GM18873 (cell line): Measurements from ENCODE around the gene PTS.

ENCODE experiments used
- ATAC-seq: cut with Tn5 transposase; IDR thresholded peaks from one replicate; pipeline ENCODE4 v1.9.1; 2021; ENCODE audit warnings: mild to moderate bottlenecking, moderate library complexity, moderate number of reproducible peaks; ENCODE audit not compliant: unreplicated experiment, low FRiP score

PTS gene

DNA sequence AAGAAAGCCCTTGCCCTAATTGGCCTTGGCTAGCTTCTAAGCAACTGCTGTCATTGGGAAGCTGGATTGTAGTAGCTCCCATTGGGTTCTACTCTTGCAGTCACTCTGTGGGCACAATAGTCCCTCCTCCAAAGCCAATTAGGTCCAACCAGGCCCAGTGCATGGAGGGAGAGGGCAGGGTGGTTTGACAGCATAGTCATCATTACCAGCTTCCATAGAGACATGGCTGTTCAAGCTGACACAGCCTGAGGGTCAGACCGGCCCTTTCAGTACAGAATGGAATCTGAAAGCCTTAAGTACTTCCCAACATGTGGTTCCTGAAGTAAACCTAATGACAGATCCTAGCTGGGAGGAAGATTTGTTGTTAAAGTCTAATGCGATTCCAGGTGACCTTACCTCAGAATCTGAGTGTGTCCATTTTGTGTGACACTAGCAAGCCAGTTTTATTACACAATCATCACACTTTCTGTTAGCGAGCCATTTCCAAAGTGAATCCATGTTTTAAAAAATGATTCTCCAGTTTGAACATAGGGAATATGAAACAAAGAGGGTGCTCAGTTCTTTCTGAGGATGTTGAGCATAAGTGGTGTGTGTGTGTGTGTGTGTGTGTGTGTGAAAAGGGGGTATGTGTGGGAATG, 27.5 kb downstream of the PTS start:
- ATAC-seq: no peak

- ATAC-seq: no peak
These were observed 29.0 kb downstream of the PTS start for GRCh38 chr11:112255067-112255720.

- ATAC-seq: no peak
These were observed 34.3 kb downstream of the PTS start, which contains the start of gene PLET1 for GRCh38 chr11:112260490-112260889. Gene PLET1 (minus strand): TSS chr11:112260860. CDS start chr11:112260589, 271 bp downstream.

- no peak for ATAC-seq
These were observed 39.6 kb downstream of the PTS start for GRCh38 chr11:112265659-112266409.

DNA sequence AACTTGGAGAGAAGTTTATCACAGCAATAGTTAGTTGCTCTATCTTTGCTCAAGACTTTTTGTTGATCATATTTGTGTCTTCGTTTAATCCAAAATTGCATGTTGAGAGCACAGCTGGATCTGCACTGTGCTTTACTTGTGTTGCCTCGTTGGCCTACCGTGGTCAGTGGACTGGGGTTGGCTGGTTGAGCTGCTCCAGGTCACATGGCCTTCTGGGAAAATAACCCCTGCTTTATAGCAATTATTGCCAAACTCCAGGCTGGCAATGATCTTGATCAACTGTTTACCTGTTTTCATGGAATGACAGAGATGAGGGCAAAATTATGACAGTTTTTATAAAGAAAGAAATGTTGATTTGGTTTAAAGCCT, 40.2 kb downstream of the PTS start:
- no peak for ATAC-seq

DNA sequence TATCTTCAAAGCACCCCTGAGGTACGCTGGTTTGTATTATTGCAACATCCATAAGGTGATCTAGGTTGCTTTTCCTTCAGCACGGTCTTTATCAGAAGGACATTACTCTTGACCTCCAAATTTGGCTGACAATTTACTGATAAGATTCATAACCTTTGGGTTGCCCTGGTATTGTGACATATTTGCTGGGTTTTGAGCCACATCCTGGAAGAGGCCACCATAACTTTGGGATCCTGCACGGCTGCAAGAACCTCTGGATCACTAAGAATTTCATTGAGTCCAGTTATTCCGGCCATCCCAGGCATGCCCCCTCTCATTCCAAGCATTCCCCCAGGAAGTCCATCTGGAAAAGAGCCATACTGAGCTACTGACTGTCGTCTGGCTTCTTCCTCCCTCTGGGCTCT, 41.0 kb downstream of the PTS start:
- no peak for ATAC-seq

DNA sequence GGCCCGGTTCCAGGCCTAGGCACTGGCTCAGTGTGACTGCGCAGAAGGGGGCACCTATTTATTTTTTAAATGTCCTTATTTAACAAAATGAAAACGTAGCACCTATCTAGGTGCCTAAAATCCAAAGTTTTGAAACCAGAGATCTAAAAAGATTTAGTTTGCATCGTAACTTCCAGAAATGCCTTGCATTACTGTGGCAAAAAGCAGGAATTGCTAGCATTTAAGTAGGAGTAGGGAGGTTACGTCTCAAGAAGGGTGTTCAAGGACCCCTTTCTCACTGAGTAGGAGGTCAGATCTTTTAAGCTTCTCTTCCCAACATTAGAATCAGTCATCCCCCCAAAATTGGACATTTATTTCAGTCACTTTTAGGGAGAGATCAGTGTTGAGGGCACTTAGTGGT, 42.2 kb downstream of the PTS start:
- no peak for ATAC-seq

- ATAC-seq: no peak
These were observed 42.9 kb downstream of the PTS start for GRCh38 chr11:112269139-112269538.

- no peak for ATAC-seq
These were observed 44.4 kb downstream of the PTS start for GRCh38 chr11:112270551-112271180.

GRCh38 chr11:112271242-112271641, 45.0 kb downstream of the PTS start:
- ATAC-seq: no peak

DNA sequence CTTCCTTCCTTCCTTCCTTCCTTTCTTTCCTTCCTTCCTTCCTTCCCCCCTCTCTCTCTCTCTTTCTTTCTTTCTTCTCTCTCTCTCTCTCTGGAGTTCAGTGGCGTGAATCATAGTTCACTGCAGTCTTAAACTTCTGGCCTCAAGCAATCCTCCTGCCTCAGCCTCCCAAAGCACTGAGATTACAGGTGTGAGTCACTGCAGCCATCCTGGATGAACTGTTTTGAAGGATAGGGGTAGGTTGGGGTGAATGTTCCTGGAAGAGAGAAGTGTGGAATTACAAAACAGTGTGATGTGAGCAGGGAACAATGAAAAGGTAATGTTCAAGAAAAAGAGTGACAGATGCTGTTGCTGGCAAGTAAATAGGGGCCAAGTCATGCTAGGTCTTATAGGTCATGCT, 46.8 kb downstream of the PTS start:
- no peak for ATAC-seq

DNA sequence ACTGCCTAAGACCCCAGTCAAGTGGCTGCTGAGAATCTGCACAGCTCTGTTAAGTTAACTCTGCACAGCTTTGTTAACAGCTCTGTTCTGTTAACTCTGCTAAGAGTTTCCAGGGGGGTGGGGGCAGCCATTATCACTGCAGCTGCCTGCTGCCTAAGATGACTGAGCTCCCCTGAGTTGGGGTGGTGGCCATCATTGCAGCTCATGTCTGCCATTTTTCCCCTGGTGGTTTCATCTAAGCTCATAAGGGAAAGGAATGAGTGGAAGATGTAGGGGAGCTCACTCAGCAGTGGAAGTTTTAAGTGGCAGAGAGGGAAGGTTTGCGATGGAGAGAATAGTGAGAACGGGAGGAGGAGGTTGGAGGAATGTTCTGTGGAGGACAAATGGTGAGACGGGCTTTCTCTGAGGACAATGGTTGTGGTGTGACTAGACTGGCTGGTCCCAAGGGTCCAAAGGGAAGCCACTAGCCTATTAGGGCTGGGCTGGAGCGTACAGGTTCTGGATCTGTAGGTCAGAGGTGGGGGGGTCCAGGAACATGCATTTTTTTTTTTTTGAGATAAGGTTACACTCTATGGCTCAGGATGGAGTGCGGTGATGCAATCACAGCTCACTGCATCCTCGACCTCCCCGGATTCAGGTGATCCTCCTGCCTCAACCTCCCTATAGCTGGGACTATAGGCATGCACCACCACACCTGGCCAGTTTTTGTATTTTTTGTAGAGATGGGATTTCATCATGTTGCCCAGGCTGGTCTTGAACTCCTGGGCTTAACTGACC, 48.0 kb downstream of the PTS start:
- ATAC-seq: no peak

- ATAC-seq: no peak
These were observed 50.8 kb downstream of the PTS start for GRCh38 chr11:112277029-112277428.

GRCh38 chr11:112277941-112278340, 51.7 kb downstream of the PTS start:
- no peak for ATAC-seq

- ATAC-seq: no peak
These were observed 52.6 kb downstream of the PTS start for GRCh38 chr11:112278803-112279202.

GRCh38 chr11:112279901-112280267, 53.7 kb downstream of the PTS start:
- ATAC-seq: no peak

GRCh38 chr11:112280268-112281126, 54.3 kb downstream of the PTS start:
- no peak for ATAC-seq

DNA sequence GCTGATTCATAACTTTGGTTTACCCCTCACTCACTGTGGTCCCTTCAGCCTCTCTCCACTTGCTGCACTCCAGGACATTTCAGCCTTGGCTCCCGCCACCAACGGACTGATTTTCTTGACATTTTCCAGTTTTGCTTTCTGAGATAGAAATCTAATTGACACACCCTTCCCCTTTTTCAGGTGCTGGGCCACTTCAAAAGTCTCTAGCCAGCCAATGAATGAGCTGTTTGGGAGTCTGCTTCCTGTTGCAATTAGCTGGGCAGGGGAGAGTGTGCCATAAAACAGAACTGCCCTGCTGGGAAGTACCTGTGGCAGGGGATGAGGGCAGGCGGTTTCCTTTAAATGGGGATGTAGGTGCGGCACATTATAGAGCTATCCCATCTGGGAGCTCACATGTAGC, 55.5 kb downstream of the PTS start:
- no peak for ATAC-seq
